NCI-H510A treated with DMSO at 0.1 percent for 48 hours (cell line): Measurements from ENCODE around the gene ADAMTS17.
"Not testable (repeated sequence)": the region's sequence is repeated elsewhere in the genome, so short reads cannot be mapped to it uniquely, and the experiment has no call there.

ENCODE experiments used
- DNase-seq: peaks from one replicate; lab custom pipeline; 2025; lab: John Stamatoyannopoulos, UW

Gene ADAMTS17

DNA sequence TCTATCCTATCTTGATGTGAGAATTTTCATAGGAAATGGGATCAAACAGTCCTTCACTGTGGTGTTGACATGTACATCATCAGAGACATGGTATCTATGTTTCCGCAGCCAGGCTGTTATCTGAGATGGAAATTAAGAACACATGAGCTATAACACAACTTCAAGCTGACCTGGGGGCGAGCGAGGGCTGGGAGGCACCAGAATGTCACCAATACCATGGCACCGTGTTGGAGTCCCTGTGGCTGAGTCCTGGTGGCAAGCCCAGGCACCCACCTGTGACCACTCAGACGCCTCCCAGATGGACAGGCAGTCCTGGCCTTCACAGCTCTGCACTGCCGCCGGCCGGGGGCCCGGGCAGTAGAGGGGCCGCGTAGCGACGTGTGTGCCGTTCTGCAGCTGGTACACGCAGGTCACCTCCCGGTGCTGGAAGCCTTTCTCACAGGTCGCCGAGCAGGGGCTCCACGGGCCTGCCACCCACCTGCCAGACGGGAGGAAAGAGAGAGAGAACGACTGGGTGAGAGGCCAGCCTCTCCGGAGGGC lies 344.6 kb downstream of the ADAMTS17 start:
- no peak for DNase-seq

- no peak for DNase-seq
Measured at GRCh38 chr15:99996660-99997059, 345.1 kb downstream of the ADAMTS17 start.

DNA sequence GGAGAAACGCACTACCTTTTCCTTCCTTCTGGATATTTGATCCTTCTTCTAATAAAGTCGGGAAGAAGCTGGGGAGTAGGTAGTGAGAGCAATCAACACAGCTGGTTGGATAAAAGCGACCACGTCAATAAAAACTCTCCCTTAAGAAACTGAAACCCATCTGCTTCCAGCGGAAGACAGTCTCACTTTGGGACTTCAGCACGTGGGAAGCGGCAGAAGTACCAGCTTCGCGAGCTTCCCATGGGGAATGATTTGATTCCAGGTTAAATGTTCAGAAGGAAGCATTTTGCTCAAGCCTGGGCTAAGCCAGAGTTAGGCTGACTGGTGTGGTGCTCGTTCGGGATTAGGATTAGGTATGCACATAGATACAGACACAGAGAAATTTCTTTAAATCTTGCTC lies 346.2 kb downstream of the ADAMTS17 start:
- DNase-seq, result no peak

GRCh38 chr15:99994849-99995248 lies 346.9 kb downstream of the ADAMTS17 start:
- no peak for DNase-seq

GRCh38 chr15:99993681-99994131 lies 348.1 kb downstream of the ADAMTS17 start:
- no peak for DNase-seq

DNA sequence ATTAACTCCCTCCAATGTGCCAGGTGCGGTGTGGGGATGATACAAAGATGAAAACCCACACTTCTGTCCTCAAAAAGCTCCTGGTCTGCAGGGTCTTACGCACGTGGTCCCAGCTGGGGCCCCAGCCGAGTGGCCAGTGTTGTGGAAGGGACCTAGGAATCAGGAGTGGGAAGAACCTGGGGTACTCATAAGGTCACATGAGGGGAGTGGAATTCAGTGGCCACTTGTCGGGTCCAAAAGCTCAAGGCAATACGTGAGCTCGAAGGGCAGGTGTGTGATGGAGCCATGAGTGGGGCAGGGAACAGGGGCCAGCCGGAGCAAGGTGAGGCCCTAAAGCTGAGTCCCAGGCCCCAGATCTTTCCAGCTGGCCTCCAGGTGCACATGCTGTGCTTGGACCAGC lies 348.5 kb downstream of the ADAMTS17 start:
- DNase-seq, result no peak

- no peak for DNase-seq
Measured at GRCh38 chr15:99992611-99993231, 349.1 kb downstream of the ADAMTS17 start.

DNA sequence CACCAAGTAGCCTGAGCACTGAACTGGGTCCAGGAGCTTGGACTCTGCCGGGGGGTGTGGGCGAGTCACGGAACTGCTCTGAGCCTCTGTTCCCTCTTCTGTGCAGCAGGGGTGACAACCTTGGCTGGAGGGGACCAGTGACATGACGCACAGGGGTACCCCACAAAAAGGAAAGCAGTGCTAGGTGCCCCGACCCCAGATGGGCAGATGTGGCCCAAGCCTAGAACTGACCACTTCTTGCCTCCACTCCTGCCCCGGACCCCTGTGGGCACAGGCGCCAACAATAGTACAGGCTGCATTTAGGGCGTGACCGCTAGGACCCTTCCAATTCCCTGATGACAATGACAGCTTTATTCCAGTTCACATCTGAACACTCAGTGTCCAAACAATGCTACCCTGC lies 352.7 kb downstream of the ADAMTS17 start:
- no peak for DNase-seq

GRCh38 chr15:99987701-99988100 lies 354.1 kb downstream of the ADAMTS17 start:
- DNase-seq, result no peak

GRCh38 chr15:99987119-99987506 lies 354.7 kb downstream of the ADAMTS17 start:
- DNase-seq, result no peak

GRCh38 chr15:99986297-99987118 lies 355.3 kb downstream of the ADAMTS17 start:
- DNase-seq, result no peak

GRCh38 chr15:99985878-99986277 lies 355.9 kb downstream of the ADAMTS17 start:
- no peak for DNase-seq

DNA sequence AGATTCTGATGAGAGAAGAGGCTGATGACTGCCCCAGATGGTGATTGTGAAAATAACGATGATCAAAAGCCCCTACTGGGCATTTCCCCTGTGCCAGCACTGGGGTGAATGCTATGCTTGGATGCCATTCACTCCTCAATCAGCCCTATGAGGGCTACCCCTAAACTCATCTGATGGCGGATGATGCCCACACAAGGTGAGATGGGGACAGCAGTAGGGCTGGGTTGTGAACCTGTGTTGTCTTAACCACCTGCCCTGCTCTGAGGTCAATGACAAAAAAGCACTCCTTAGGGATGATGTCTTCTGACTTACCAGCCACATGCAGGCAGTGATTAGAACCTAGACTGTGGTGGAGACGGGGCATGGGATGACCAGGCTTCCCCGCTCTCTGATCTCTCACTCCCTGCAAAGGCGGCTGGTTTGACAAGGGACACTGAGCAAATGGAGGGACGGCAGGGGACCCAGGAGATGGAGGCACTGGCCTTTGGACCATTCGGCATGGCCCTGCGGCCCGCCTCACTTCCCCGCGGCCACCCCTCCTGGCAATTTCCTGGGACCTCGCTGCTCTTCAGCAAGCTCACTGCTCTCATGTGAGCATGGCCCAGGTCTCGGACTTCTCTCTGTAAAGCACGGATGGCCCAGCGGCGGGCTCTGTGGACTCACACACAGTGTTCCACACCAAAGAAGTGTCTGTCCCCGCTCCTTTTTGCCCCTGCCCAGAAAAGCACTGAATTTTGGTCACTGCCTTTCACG lies 357.1 kb downstream of the ADAMTS17 start:
- DNase-seq, result no peak

GRCh38 chr15:99983886-99984286 lies 357.9 kb downstream of the ADAMTS17 start:
- no peak for DNase-seq

DNA sequence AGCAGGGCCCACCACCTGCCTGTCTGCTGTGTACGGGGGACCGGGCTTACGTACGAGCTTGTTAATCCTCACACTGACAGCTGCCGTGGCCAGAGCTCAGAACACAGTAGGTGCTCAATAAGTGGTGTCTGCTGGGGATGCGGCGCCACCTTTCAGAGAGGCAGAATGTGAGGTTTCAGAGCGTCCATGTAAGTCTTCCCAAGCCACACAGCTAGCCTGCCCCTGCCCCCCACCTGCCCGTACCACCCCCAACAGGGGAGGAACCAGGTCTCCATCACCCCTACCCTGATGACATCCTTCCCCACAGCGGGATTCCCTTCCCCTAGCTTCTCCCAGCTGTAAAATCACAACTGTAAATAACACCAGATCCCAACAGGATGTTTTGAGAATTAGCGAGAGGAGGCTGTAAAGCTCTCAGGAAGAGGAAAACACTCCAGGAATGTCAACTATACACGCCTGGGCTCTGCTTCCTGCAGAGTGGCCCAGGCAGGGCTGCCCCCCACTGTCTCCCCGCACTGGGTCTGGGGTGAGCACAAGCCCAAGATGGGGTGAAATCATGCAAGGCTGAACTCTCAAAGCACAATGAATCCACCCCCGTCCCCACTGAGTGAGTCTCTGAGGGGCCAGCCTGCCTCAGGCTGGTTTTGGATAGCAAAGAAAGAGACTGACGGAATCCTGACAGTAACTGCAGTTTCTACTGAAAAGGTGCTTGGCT lies 358.4 kb downstream of the ADAMTS17 start:
- DNase-seq, result no peak

DNA sequence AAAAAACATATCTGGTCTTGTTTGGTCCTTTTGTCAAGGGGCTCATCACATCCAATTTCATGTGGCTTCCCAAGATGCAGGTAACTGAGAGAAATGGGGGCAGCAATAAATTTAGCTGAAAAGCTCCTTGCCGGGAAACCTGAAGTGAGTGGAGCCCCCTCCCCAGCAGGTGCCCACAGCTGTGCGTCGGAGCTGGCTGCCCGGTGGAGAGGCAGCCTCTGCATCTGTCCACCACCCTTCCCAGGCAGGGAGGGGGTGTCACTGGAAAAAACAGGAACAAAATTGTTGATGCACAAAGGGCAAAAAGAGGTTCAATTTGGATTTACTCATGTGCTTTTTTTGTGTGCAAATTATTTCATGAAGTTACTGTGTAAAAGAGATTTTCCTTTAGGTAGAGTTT lies 359.1 kb downstream of the ADAMTS17 start:
- no peak for DNase-seq

DNA sequence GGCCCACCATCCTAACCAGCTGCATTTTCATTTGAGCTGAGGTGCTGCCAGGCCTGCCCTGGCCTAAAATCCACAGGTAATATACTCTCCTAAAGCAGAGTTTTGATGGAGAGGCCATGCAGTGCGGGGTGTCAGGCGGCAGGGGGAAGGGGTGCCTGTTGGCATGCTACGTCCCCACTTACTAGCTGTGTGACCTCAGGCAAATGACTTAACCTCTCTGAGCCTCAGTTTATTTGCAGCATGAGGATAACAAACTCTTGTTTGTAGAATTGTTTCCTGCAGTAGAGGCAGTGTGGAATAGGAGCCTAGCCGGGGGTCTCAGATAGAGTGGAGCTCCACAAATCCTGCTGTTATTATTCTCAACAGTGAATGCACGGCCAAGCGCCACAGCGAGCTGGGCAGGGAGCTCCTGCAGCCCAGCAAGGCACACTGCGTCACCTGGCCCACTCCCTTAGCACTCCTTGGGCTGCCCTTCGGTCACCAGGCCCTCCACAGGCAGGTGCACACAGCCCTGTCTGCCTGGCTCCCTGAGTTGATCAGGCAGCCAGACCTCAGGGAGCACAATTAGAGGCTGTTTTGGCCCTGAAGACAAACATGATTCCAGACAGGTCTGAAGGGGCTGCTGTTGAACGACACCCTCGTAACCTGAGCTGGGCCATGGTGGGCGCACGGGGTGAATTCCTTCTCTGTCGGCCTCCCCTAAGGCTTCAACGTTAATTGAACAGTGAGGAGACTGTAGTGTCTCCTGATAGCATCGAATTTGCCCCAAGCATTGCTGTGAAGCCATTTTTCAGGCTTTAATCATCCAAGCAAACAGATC lies 359.7 kb downstream of the ADAMTS17 start:
- no peak for DNase-seq

- DNase-seq, result no peak
Measured at GRCh38 chr15:99981191-99981647, 360.6 kb downstream of the ADAMTS17 start.

DNA sequence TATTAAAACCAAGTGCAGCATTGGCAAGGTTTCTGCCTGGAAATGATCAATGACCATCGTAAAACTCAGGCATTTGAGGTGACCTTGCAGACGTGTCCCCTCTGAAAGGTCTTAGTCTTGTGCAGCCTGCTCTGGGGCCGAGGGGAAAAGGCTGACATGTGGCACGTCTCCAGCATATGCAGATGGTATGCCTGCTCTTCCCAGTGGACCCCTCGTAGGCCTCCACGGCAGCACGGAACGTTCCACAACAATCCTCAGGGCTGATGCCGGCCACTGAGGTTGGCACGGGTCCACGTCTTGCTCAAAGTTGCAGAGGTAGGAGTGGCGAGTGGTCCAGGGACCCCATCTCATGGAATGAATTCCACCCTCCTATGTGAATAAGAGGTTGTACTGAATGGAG lies 361.0 kb downstream of the ADAMTS17 start:
- DNase-seq, result no peak

- not testable (repeated sequence) for DNase-seq
Measured at GRCh38 chr15:99979886-99980285, 361.9 kb downstream of the ADAMTS17 start.

- no peak for DNase-seq
Measured at GRCh38 chr15:99979371-99979770, 362.4 kb downstream of the ADAMTS17 start.
